ENCODE data around the gene IL1F10.
"Not testable (repeated sequence)": the region's sequence is repeated elsewhere in the genome, so short reads cannot be mapped to it uniquely, and the experiment has no call there.

DNA sequence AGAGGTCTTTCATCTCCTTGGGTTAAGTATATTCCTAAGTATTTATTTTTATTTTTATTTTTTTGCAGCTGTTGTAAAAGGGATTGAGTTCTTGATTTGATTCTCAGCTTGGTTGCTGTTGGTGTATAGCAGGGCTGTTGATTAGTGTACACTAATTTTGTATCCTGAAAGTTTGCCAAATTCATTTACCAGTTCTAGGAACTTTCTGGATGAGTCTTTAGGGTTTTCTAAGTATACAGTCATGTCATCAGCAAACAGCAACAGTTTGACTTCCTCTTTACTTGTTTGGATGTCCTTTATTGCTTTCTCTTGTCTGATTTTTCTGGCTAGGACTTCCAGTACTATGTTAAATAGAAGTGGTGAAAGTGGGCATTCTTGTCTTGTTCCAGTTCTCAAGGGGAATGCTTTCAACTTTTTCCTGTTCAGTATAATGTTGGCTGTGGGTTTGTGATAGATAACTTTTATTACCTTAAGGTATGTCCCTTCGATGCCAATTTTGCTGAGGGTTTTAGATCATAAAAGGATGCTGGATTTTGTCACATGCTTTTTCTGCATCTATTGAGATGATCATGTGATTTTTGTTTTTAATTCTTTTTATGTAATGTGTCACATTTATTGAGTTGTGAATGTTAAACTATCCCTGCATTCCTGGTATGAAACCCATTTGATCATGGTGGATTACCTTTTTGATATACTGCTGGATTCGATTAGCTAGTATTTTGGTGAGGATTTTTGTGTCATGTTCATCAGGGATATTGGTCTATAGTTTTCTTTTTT, 29.3 kb downstream of the IL1F10 start:
- TF ChIP-seq, protein P1, sequence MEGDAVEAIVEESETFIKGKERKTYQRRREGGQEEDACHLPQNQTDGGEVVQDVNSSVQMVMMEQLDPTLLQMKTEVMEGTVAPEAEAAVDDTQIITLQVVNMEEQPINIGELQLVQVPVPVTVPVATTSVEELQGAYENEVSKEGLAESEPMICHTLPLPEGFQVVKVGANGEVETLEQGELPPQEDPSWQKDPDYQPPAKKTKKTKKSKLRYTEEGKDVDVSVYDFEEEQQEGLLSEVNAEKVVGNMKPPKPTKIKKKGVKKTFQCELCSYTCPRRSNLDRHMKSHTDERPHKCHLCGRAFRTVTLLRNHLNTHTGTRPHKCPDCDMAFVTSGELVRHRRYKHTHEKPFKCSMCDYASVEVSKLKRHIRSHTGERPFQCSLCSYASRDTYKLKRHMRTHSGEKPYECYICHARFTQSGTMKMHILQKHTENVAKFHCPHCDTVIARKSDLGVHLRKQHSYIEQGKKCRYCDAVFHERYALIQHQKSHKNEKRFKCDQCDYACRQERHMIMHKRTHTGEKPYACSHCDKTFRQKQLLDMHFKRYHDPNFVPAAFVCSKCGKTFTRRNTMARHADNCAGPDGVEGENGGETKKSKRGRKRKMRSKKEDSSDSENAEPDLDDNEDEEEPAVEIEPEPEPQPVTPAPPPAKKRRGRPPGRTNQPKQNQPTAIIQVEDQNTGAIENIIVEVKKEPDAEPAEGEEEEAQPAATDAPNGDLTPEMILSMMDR (IDR thresholded peaks at IDR 0.05) = not testable (repeated sequence)
- not testable (repeated sequence) for TF ChIP-seq POLR2A (IDR thresholded peaks at IDR 0.05)

Measured in lower leg skin (tissue), 3 donors.